Peyer's patch (tissue), 4 donors: Measurements from ENCODE around the gene UGT2B28.

Experiments
- POLR2A ChIP-seq, 2 donors: fragments of 450-650 bp; IDR thresholded peaks; one replicate each; pipeline ENCODE4 v1.5.1; 2017; ENCODE audit warnings: antibody characterized with exemption in 2 of 2, mild to moderate bottlenecking in 2 of 2, moderate library complexity in 2 of 2
- TF ChIP-seq, protein P1 (sequence below), 6 experiments: fragments of 450-650 bp in 4 of 6; fragments of 200-600 bp in 2 of 6; sonication (generic) in 1 of 6; IDR thresholded peaks; one replicate each; pipeline ENCODE4 v1.5.1; 2017 to 2019; ENCODE audit warnings: antibody characterized with exemption in 6 of 6, mild to moderate bottlenecking in 3 of 6, moderate library complexity in 1 of 6

DNA sequence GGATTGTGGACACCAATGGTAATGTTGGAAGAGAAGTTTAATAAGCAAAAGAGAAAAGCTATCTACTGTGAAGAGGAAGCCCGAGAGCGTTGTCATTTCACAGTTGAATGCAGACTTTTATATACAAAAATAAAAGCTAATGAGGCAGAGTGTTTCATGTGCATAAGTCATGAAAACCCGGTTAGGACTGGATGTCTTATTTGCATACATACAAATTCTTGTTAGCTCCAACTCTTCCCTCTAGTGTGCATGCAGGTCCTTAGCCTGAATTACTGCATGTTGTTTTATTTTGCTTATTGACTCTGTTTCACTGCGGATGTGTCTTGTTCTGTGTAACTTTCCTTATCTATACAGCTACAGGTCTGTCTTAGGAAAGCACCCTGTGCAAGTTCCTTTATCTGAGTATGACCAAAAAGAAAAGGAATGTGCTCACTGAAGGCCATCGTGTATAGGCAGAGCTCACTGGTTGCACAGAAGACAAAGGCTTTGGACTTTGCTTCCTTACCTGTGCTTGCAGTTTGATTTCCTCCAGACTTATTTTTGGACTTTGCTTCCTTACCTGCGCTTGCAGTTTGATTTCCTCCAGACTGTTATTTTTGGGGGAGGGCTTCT lies 40.6 kb upstream of the UGT2B28 start:
- no peak for TF ChIP-seq POLR2A (IDR thresholded peaks at IDR 0.05)
- TF ChIP-seq, protein P1, sequence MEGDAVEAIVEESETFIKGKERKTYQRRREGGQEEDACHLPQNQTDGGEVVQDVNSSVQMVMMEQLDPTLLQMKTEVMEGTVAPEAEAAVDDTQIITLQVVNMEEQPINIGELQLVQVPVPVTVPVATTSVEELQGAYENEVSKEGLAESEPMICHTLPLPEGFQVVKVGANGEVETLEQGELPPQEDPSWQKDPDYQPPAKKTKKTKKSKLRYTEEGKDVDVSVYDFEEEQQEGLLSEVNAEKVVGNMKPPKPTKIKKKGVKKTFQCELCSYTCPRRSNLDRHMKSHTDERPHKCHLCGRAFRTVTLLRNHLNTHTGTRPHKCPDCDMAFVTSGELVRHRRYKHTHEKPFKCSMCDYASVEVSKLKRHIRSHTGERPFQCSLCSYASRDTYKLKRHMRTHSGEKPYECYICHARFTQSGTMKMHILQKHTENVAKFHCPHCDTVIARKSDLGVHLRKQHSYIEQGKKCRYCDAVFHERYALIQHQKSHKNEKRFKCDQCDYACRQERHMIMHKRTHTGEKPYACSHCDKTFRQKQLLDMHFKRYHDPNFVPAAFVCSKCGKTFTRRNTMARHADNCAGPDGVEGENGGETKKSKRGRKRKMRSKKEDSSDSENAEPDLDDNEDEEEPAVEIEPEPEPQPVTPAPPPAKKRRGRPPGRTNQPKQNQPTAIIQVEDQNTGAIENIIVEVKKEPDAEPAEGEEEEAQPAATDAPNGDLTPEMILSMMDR (IDR thresholded peaks at IDR 0.05), result no peak
